ENCODE results near the gene SPDYE11. TPM values are rescaled to one million over a fixed set of nuclear protein-coding genes. Genes with fewer than 3 reads are reported as not detected.
A peak's percentile ranks its signal among the peaks of the same experiment; 100 is the strongest.
"Not testable (repeated sequence)": the region's sequence is repeated elsewhere in the genome, so short reads cannot be mapped to it uniquely, and the experiment has no call there.

The SPDYE11 gene, protein sequence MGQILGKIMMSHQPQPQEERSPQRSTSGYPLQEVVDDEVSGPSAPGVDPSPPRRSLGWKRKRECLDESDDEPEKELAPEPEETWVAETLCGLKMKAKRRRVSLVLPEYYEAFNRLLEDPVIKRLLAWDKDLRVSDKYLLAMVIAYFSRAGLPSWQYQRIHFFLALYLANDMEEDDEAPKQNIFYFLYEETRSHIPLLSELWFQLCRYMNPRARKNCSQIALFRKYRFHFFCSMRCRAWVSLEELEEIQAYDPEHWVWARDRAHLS
- total RNA-seq (2014; rRNA removed; shearing (Covaris generic)): not detected in 2 replicates

DNA sequence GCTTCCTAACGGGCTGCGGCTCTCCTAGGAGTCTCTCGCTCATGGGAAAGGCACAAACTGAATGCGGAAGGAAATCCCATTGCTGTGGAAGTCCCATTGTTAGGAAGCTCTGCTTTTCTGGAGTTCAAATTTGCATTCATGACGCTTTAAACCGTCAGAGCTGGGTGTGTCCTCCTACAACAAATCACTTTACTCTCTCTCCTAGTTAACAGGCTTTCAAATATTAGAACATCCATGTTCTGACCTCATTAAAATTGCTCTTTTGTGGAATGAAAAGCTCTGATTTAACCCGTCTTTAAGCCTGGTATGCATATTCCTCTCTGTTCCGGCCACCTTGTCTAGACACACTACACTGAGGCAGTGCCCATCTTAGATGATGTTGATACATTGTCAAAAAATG lies at the start of gene SPDYE11:
Gene SPDYE11 (minus strand): TSS at position 101 of the 400 bp plus-strand sequence. CDS start 1,800 bp downstream, outside the sequence.
- not testable (repeated sequence) for H3K9me3 ChIP-seq (replicated peaks); H3K27me3 ChIP-seq; H3K4me3 ChIP-seq; H3K27ac ChIP-seq; H3K36me3 ChIP-seq; DNase-seq; H3K4me1 ChIP-seq

DNA sequence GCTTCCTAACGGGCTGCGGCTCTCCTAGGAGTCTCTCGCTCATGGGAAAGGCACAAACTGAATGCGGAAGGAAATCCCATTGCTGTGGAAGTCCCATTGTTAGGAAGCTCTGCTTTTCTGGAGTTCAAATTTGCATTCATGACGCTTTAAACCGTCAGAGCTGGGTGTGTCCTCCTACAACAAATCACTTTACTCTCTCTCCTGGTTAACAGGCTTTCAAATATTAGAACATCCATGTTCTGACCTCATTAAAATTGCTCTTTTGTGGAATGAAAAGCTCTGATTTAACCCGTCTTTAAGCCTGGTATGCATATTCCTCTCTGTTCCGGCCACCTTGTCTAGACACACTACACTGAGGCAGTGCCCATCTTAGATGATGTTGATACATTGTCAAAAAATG lies 28.2 kb upstream of the SPDYE11 start, which contains the start of gene SPDYE9:
Gene SPDYE9 (minus strand): TSS at position 101 of the 400 bp plus-strand sequence. CDS start 1,800 bp downstream, outside the sequence.
- H3K27me3 ChIP-seq; H3K36me3 ChIP-seq; H3K9me3 ChIP-seq (replicated peaks); DNase-seq; H3K4me3 ChIP-seq; H3K4me1 ChIP-seq; H3K27ac ChIP-seq: not testable (repeated sequence)

DNA sequence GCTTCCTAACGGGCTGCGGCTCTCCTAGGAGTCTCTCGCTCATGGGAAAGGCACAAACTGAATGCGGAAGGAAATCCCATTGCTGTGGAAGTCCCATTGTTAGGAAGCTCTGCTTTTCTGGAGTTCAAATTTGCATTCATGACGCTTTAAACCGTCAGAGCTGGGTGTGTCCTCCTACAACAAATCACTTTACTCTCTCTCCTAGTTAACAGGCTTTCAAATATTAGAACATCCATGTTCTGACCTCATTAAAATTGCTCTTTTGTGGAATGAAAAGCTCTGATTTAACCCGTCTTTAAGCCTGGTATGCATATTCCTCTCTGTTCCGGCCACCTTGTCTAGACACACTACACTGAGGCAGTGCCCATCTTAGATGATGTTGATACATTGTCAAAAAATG lies 28.0 kb downstream of the SPDYE11 start, which contains the start of gene SPDYE8:
Gene SPDYE8 (minus strand): TSS at position 101 of the 400 bp plus-strand sequence. CDS start 1,800 bp downstream, outside the sequence.
- DNase-seq; H3K27ac ChIP-seq; H3K9me3 ChIP-seq (replicated peaks); H3K4me1 ChIP-seq; H3K4me3 ChIP-seq; H3K36me3 ChIP-seq; H3K27me3 ChIP-seq: not testable (repeated sequence)

DNA sequence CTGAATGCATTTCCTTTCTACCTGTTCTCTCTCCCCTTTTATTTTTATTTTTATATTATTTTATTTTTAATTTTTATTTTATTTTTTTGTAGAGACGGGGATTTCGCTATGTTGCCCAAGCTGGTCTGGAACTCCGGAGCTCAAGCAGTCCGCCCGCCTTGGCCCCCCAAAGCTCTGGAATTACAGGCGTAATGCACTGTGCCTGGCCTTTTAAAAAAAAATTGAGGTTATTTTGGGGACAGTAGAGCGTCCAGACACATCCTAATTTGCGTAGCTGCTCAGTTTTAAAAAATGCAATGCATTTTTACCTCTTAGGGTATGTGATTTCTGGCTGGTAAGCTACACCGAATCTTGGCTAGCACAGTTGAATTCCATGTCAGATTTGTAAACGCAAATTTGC lies 51.2 kb downstream of the SPDYE11 start:
- not testable (repeated sequence) for H3K9me3 ChIP-seq (replicated peaks); H3K27me3 ChIP-seq; H3K4me1 ChIP-seq; H3K36me3 ChIP-seq; H3K27ac ChIP-seq
- peak overlapping the region; percentile 98; the same call in 1 of the 2 replicates for H3K4me3 ChIP-seq
- DNase-seq: peak in 1 of 2 experiments; percentile 8

DNA sequence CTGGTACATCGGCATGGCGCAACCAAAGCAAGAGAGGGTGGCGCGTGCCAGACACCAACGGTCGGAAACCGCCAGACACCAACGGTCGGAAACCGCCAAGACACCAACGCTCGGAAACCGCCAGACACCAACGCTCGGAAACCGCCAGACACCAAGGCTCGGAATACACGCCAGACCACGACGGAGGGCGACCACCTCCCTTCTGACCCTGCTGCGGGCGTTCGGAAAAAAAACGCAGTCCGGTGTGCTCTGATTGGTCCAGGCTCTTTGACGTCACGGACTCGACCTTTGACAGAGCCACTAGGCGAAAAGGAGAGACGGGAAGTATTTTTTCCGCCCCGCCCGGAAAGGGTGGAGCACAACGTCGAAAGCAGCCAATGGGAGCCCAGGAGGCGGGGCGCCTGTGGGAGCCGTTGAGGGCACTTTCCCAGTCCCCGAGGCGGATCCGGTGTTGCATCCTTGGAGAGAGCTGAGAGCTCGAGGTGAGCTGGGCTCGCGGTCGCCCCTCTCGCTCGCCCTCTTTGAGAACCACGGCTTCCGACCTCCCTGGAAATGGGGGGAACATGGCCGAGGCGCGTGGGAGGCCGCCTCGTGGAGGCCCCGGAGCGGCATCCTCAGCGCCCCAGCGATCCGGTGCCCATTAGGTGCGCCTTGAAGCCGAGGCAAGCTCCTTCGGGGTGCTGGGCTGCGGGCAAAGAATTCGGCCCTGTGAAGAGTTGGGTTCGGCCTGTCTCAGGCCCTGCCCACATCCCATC lies 51.8 kb downstream of the SPDYE11 start:
- DNase-seq: peak in 1 of 2 experiments; percentile 94
- not testable (repeated sequence) for H3K4me1 ChIP-seq; H3K9me3 ChIP-seq (replicated peaks); H3K27me3 ChIP-seq; H3K36me3 ChIP-seq
- H3K27ac ChIP-seq: peak overlapping the region; percentile 73
- peak overlapping the region; percentile 98 for H3K4me3 ChIP-seq

DNA sequence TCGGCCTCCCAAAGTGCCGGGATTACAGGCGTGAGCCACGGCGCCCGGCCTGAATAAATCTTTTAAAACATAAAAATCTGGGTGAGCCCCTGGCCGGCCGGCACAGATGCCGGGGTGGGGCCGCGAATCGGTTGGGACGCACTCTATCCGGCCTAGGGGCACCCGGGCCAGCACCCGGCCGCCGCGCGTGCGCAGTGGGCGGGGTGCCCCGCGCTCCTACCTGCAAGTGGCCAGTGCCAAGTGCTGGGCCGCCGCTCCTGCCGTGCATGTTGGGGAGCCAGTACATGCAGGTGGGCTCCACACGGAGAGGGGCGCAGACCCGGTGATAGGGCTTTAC lies 52.4 kb downstream of the SPDYE11 start:
- H3K4me1 ChIP-seq; H3K9me3 ChIP-seq (replicated peaks); H3K27me3 ChIP-seq; H3K36me3 ChIP-seq: not testable (repeated sequence)
- peak in 1 of 2 experiments; percentile 75 for DNase-seq
- Histone ChIP-seq H3K27ac (peak overlapping the region; percentile 73), H3K4me3 (peak overlapping the region; percentile 98)

DNA sequence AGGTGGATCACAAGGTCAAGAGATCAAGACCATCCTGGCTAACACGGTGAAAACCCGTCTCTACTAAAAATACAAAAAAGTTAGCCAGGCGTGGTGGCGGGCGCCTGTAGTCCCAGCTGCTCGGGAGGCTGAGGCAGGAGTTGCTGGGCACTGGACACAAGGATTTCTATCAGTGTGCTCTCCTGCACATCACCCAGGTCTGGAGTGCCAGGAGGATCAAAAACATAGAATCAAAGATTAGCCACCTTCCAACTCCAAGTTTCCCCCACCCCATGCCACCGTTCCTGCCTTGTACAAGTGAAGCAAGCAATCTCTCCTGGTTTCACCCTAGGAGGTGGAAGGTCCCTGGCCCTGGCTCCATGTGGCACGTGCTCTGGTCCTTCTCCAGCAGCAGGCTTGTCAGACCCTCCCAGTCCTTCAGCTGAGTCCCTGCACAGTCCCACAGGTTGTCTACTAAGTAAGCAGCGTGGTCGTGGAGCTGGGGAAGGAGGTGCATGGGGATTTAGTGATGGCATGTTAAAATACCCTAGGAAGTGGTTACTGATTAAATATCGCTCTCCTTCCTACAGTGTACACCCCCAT lies 59.7 kb downstream of the SPDYE11 start:
- not testable (repeated sequence) for H3K4me1 ChIP-seq; DNase-seq; H3K27me3 ChIP-seq; H3K36me3 ChIP-seq; H3K9me3 ChIP-seq (replicated peaks); H3K27ac ChIP-seq; H3K4me3 ChIP-seq

Other genes starting within 250 kb of the SPDYE11 start
- gene TYW1B, start 229.7 kb downstream of the SPDYE11 start, total RNA-seq (2014; rRNA removed; shearing (Covaris generic)): 7.2 and 7.6 TPM in 2 replicates
- gene POM121, start 132.8 kb downstream of the SPDYE11 start, total RNA-seq (2014; rRNA removed; shearing (Covaris generic)): 19.0 and 19.3 TPM in 2 replicates
- not detected in 2 replicates for gene TRIM74, start 88.4 kb downstream of the SPDYE11 start, total RNA-seq (2014; rRNA removed; shearing (Covaris generic))
- not detected in 2 replicates for gene SPDYE8, start 28.1 kb downstream of the SPDYE11 start, total RNA-seq (2014; rRNA removed; shearing (Covaris generic))
- gene SPDYE9, start 28.1 kb upstream of the SPDYE11 start, total RNA-seq (2014; rRNA removed; shearing (Covaris generic)): not detected in 2 replicates